ENCODE measurements around the gene OAT.

DNA sequence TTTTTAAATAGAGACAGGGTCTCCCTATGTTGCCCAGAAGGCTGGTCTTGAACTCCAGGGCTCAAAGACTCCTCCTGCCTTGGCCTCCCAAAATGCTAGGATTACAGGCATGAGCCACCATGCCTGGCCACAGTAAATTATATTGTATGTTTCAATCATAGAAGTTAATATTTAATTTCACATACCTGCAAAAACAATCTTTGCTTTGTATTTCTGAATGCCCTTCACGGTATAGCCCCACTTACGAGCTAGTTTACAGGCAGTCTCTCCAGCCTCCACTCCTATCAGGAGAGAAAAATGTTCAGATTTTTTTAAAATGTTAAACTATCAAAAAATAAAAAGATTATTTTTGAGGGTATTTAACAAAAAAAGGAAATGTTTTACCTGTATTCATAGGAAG lies 10.4 kb downstream of the OAT start:
- TF ChIP-seq CTCF (IDR thresholded peaks at IDR 0.05), result no peak
- no peak for TF ChIP-seq POLR2A (IDR thresholded peaks at IDR 0.05)

Measured in Peyer's patch (tissue), 4 donors.